T-cell (primary cell): ENCODE results near the gene TEX51. TPM values are rescaled to one million over a fixed set of nuclear protein-coding genes. Genes with fewer than 3 reads are reported as not detected.

Experiments used
- ATAC-seq, 4 experiments: fragments of 200-7000 bp in 3 of 4; fragments of 150-1000 bp in 1 of 4; cut with Tn5 transposase; replicated peaks in 1 of 4; 1 replicate in 3 of 4; 2 replicates in 1 of 4; pipeline ENCODE4 v1.10.0; 2021; ENCODE audit warnings: moderate library complexity in 3 of 4, mild to moderate bottlenecking in 2 of 4, moderate number of reproducible peaks in 1 of 4
- CTCF ChIA-PET, 2 donors: fragments of 300-600 bp; sonication (Branson Sonifier 250); formaldehyde crosslinking; loops; one replicate each; lab custom pipeline; 2022; ENCODE audit warnings: antibody characterized with exemption in 2 of 2; lab: Charles Lee
- POLR2A ChIA-PET, 2 donors: fragments of 300-600 bp; sonication (Branson Sonifier 250); formaldehyde crosslinking; loops; one replicate each; lab custom pipeline; 2022; ENCODE audit warnings: antibody characterized with exemption in 2 of 2; lab: Charles Lee
- DNase-seq, 35 experiments: peaks; one replicate each; pipeline versions ENCODE4 v3.0.0 to v3.0.0-alpha.2; 2013 to 2023
- H3K27ac ChIP-seq: one replicate; pipeline ENCODE4 v1.5.1; 2013; ENCODE audit warnings: low read length
- H3K27me3 ChIP-seq, 2 experiments: replicated peaks in 1 of 2; 1 replicate in 1 of 2; 2 replicates in 1 of 2; pipeline versions ENCODE4 v1.6.1 to v1.7.0; 2013; ENCODE audit warnings: low read length in 1 of 2, mixed read lengths in 1 of 2; ENCODE audit not compliant: control insufficient read depth in 2 of 2, insufficient read depth in 2 of 2; ENCODE audit errors: extremely low read depth in 1 of 2
- H3K36me3 ChIP-seq, 2 donors: 1 replicate in 1 of 2; 2 replicates in 1 of 2; pipeline versions ENCODE4 v1.6.1 to v1.7.0; 2013; ENCODE audit warnings: low read length in 1 of 2; ENCODE audit not compliant: control insufficient read depth in 2 of 2, insufficient read depth in 1 of 2; ENCODE audit errors: extremely low read depth in 1 of 2
- H3K4me1 ChIP-seq, 2 experiments: 1 replicate in 1 of 2; 2 replicates in 1 of 2; pipeline versions ENCODE4 v1.6.1 to v1.7.0; 2013; ENCODE audit warnings: low read length in 2 of 2, mixed read lengths in 1 of 2; ENCODE audit not compliant: insufficient read depth in 2 of 2, control insufficient read depth in 1 of 2; ENCODE audit errors: extremely low read depth in 1 of 2
- H3K4me3 ChIP-seq, 2 donors: 1 replicate in 1 of 2; 2 replicates in 1 of 2; pipeline versions ENCODE4 v1.5.1 to v1.7.0; 2013; ENCODE audit warnings: mild to moderate bottlenecking in 2 of 2, low read length in 1 of 2, moderate library complexity in 1 of 2; ENCODE audit not compliant: control insufficient read depth in 1 of 2; ENCODE audit errors: extremely low read depth in 1 of 2
- H3K9me3 ChIP-seq: 2 replicates; pipeline ENCODE4 v1.7.0; 2013
- H3K27ac Mint-ChIP-seq, 2 donors: one replicate each; pipeline ENCODE4 v1.8.0; 2020 to 2021; ENCODE audit warnings: mild to moderate bottlenecking in 2 of 2, mixed read lengths in 2 of 2
- H3K27me3 Mint-ChIP-seq, 2 donors: one replicate each; pipeline ENCODE4 v1.8.0; 2021 to 2022; ENCODE audit warnings: mixed read lengths in 2 of 2
- H3K36me3 Mint-ChIP-seq: one replicate; pipeline ENCODE4 v1.8.0; 2021; ENCODE audit warnings: mixed read lengths
- H3K4me1 Mint-ChIP-seq, 3 donors: one replicate each; pipeline ENCODE4 v1.8.0; 2020 to 2022; ENCODE audit warnings: mixed read lengths in 3 of 3, mild to moderate bottlenecking in 1 of 3
- H3K4me3 Mint-ChIP-seq, 3 donors: one replicate each; pipeline ENCODE4 v1.8.0; 2020 to 2022; ENCODE audit warnings: mild to moderate bottlenecking in 3 of 3, mixed read lengths in 3 of 3, moderate library complexity in 3 of 3
- H3K9me3 Mint-ChIP-seq, 3 donors: one replicate each; pipeline ENCODE4 v1.8.0; 2020 to 2022; ENCODE audit warnings: mixed read lengths in 3 of 3
- WGBS: methylation state at CpG from one replicate; pipeline ENCODE4 v1.1.5; 2013; ENCODE audit warnings: missing lambda C conversion rate; ENCODE audit not compliant: insufficient coverage; 5-methylcytosine and 5-hydroxymethylcytosine counted together
- total RNA-seq, 35 experiments: library from RNA in 6 of 35; stranded (reverse) in 6 of 35; fragments of 120-200 nt in 1 of 35; gene quantifications; one replicate each; pipeline versions ENCODE4 v1.2.1 to v1.2.4 and lab custom pipeline; 2013 to 2026

The TEX51 gene
- total RNA-seq, 5 donors from 2014 or later (not counting 1 experiment from before 2014, with no cell fraction given) = not detected

DNA sequence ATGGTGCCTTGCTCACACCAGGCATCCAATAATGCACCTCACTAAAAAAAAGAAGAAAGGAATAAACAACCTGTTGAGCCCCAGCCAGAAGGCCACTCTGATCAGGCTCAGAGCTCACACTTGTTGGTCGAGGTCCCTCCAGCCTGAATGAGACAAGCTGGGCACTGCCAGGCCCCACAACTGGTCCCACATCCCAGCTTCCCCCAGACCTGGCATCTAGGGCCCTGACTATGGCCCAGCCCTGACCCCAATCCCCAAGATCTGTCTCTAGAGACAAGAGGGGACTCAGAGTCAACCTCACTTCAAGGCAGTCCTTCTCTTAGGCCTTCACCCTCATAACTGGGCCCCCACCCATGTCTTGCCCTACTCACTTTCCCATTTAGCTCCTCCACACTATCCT, 22.4 kb downstream of the TEX51 start:
- WGBS = 13% methylated on average over 1 of the region's 1 CpG
- CTCF ChIA-PET = no interaction called here
- POLR2A ChIA-PET = no interaction called here

GRCh38 chr2:126930970-126931590, 32.4 kb downstream of the TEX51 start:
- POLR2A ChIA-PET = no interaction called here
- 82% methylated on average over 4 of the region's 5 CpGs for WGBS
- DNase-seq = no peak

More for the DNA sequence above, 22.4 kb downstream of the TEX51 start:
- no peak overlapping the region for H3K27ac Mint-ChIP-seq
- no peak overlapping the region for H3K4me3 Mint-ChIP-seq
- H3K4me1 Mint-ChIP-seq = no peaks in the 10 kb centered on the region
- no peaks in the 10 kb centered on the region for H3K36me3 ChIP-seq
- no peaks in the 10 kb centered on the region for H3K4me1 ChIP-seq
- no peaks in the 10 kb centered on the region for H3K27me3 ChIP-seq
- no peak overlapping the region for H3K27ac ChIP-seq
- H3K9me3 ChIP-seq = no peaks in the 10 kb centered on the region
- no peaks in the 10 kb centered on the region for H3K36me3 Mint-ChIP-seq
- no peak overlapping the region for H3K4me3 ChIP-seq
- no peak for DNase-seq
- H3K9me3 Mint-ChIP-seq = peaks cover 2 to 11% (median 7%) of the 10 kb centered on the region in 3 donors
- H3K27me3 Mint-ChIP-seq = peaks cover 6 to 12% of the 10 kb centered on the region in 2 donors
- ATAC-seq = no peak

GRCh38 chr2:126932529-126932928, 33.8 kb downstream of the TEX51 start:
- Mint-ChIP-seq H3K9me3 (peaks cover 9 to 19% (median 13%) of the 10 kb centered on the region in 3 donors), H3K27ac (no peak overlapping the region), H3K4me1 (peaks cover 0 to 5% (median 0%) of the 10 kb centered on the region in 3 donors), H3K27me3 (peaks cover 18 to 41% of the 10 kb centered on the region in 2 donors), H3K4me3 (no peak overlapping the region), H3K36me3 (no peaks in the 10 kb centered on the region)
- peaks cover 0 to 37% of the 10 kb centered on the region in 2 experiments for H3K27me3 ChIP-seq
- H3K27ac ChIP-seq = no peak overlapping the region
- DNase-seq = no peak
- WGBS = no CpG with 5 or more reads among the region's 4 CpGs
- ChIA-PET CTCF (no interaction called here), POLR2A (no interaction called here)
- H3K9me3 ChIP-seq = no peaks in the 10 kb centered on the region
- H3K4me1 ChIP-seq = peaks cover 0 to 5% of the 10 kb centered on the region in 2 experiments
- H3K4me3 ChIP-seq = no peak overlapping the region
- no peaks in the 10 kb centered on the region for H3K36me3 ChIP-seq
- no peak for ATAC-seq

More at GRCh38 chr2:126930970-126931590, 32.4 kb downstream of the TEX51 start:
- no peak for ATAC-seq
- Mint-ChIP-seq H3K27ac (no peak overlapping the region), H3K4me3 (no peak overlapping the region), H3K9me3 (peaks cover 9 to 19% (median 13%) of the 10 kb centered on the region in 3 donors), H3K36me3 (no peaks in the 10 kb centered on the region), H3K27me3 (peaks cover 18 to 40% of the 10 kb centered on the region in 2 donors), H3K4me1 (peaks cover 0 to 5% (median 0%) of the 10 kb centered on the region in 3 donors)
- H3K4me1 ChIP-seq = peaks cover 0 to 2% of the 10 kb centered on the region in 2 experiments
- no peaks in the 10 kb centered on the region for H3K36me3 ChIP-seq
- CTCF ChIA-PET = no interaction called here
- no peaks in the 10 kb centered on the region for H3K9me3 ChIP-seq
- peaks cover 0 to 37% of the 10 kb centered on the region in 2 experiments for H3K27me3 ChIP-seq
- H3K4me3 ChIP-seq = no peak overlapping the region
- H3K27ac ChIP-seq = no peak overlapping the region

GRCh38 chr2:126932966-126933710, 34.4 kb downstream of the TEX51 start:
- H3K4me3 ChIP-seq = no peak overlapping the region
- CTCF ChIA-PET = no interaction called here

GRCh38 chr2:126933711-126934091, 35.0 kb downstream of the TEX51 start:
- Histone ChIP-seq H3K27me3 (peaks cover 0 to 40% of the 10 kb centered on the region in 2 experiments), H3K4me1 (peaks cover 0 to 5% of the 10 kb centered on the region in 2 experiments), H3K4me3 (no peak overlapping the region), H3K9me3 (no peaks in the 10 kb centered on the region), H3K27ac (no peak overlapping the region), H3K36me3 (no peaks in the 10 kb centered on the region)
- DNase-seq (no peak), ATAC-seq (no peak)
- H3K27ac Mint-ChIP-seq = no peak overlapping the region
- H3K4me1 Mint-ChIP-seq = peaks cover 0 to 5% (median 0%) of the 10 kb centered on the region in 3 donors
- H3K27me3 Mint-ChIP-seq = peaks cover 24 to 48% of the 10 kb centered on the region in 2 donors
- CTCF ChIA-PET = no interaction called here
- H3K9me3 Mint-ChIP-seq = peaks cover 9 to 19% (median 13%) of the 10 kb centered on the region in 3 donors
- POLR2A ChIA-PET = no interaction called here
- H3K36me3 Mint-ChIP-seq = no peaks in the 10 kb centered on the region
- H3K4me3 Mint-ChIP-seq = no peak overlapping the region
- 74% methylated on average over 4 of the region's 4 CpGs for whole genome bisulfite sequencing

More at GRCh38 chr2:126932966-126933710, 34.4 kb downstream of the TEX51 start:
- 35% methylated on average over 4 of the region's 14 CpGs for WGBS
- H3K9me3 ChIP-seq = no peaks in the 10 kb centered on the region
- H3K27ac Mint-ChIP-seq = no peak overlapping the region
- peaks cover 21 to 45% of the 10 kb centered on the region in 2 donors for H3K27me3 Mint-ChIP-seq
- H3K4me3 Mint-ChIP-seq = no peak overlapping the region
- H3K4me1 Mint-ChIP-seq = peaks cover 0 to 5% (median 0%) of the 10 kb centered on the region in 3 donors
- POLR2A ChIA-PET = no interaction called here
- H3K4me1 ChIP-seq = peaks cover 0 to 5% of the 10 kb centered on the region in 2 experiments
- ATAC-seq (no peak), DNase-seq (no peak)
- H3K36me3 ChIP-seq = no peaks in the 10 kb centered on the region
- no peaks in the 10 kb centered on the region for H3K36me3 Mint-ChIP-seq
- no peak overlapping the region for H3K27ac ChIP-seq
- peaks cover 0 to 40% of the 10 kb centered on the region in 2 experiments for H3K27me3 ChIP-seq
- peaks cover 9 to 19% (median 13%) of the 10 kb centered on the region in 3 donors for H3K9me3 Mint-ChIP-seq

GRCh38 chr2:126934809-126935208, 36.1 kb downstream of the TEX51 start:
- Histone ChIP-seq H3K27ac (no peak overlapping the region), H3K36me3 (no peaks in the 10 kb centered on the region), H3K9me3 (no peaks in the 10 kb centered on the region), H3K4me3 (no peak overlapping the region), H3K27me3 (peaks cover 0 to 42% of the 10 kb centered on the region in 2 experiments), H3K4me1 (peaks cover 0 to 5% of the 10 kb centered on the region in 2 experiments)
- ChIA-PET POLR2A (no interaction called here), CTCF (no interaction called here)
- ATAC-seq = no peak
- peaks cover 0 to 5% (median 0%) of the 10 kb centered on the region in 3 donors for H3K4me1 Mint-ChIP-seq
- DNase-seq = no peak
- H3K27me3 Mint-ChIP-seq = peaks cover 18 to 45% of the 10 kb centered on the region in 2 donors
- no peak overlapping the region for H3K27ac Mint-ChIP-seq
- no peaks in the 10 kb centered on the region for H3K36me3 Mint-ChIP-seq
- H3K4me3 Mint-ChIP-seq = no peak overlapping the region
- H3K9me3 Mint-ChIP-seq = peaks cover 3 to 9% (median 4%) of the 10 kb centered on the region in 3 donors
- WGBS = 90% methylated on average over 3 of the region's 6 CpGs
